GM19043 (cell line): ENCODE data around the gene SERBP1.
"Not testable (repeated sequence)": the region's sequence is repeated elsewhere in the genome, so short reads cannot be mapped to it uniquely, and the experiment has no call there.

Experiments used
- ATAC-seq: cut with Tn5 transposase; IDR thresholded peaks from one replicate; pipeline ENCODE4 v1.9.1; 2021; ENCODE audit warnings: low read depth; ENCODE audit not compliant: unreplicated experiment

SERBP1 gene

GRCh38 chr1:67413101-67413500, 17.1 kb downstream of the SERBP1 start:
- not testable (repeated sequence) for ATAC-seq

GRCh38 chr1:67408148-67408547, 22.1 kb downstream of the SERBP1 start:
- no peak for ATAC-seq

- no peak for ATAC-seq
Measured at GRCh38 chr1:67407498-67407897, 22.7 kb downstream of the SERBP1 start.

GRCh38 chr1:67405473-67406245, 24.5 kb downstream of the SERBP1 start:
- ATAC-seq, result no peak

GRCh38 chr1:67404212-67404620, 26.0 kb downstream of the SERBP1 start:
- ATAC-seq, result no peak

- no peak for ATAC-seq
Measured at GRCh38 chr1:67401443-67401842, 28.8 kb downstream of the SERBP1 start.

GRCh38 chr1:67400029-67400786, 30.0 kb downstream of the SERBP1 start:
- not testable (repeated sequence) for ATAC-seq

GRCh38 chr1:67399199-67399993, 30.8 kb downstream of the SERBP1 start:
- ATAC-seq, result no peak

GRCh38 chr1:67394548-67394947, 35.7 kb downstream of the SERBP1 start:
- ATAC-seq, result no peak

GRCh38 chr1:67393737-67394136, 36.5 kb downstream of the SERBP1 start:
- ATAC-seq, result no peak

GRCh38 chr1:67393240-67393639, 37.0 kb downstream of the SERBP1 start:
- ATAC-seq, result no peak

GRCh38 chr1:67390041-67390887, 39.9 kb downstream of the SERBP1 start:
- ATAC-seq, result no peak

- ATAC-seq, result no peak
Measured at GRCh38 chr1:67383999-67384638, 46.1 kb downstream of the SERBP1 start.

GRCh38 chr1:67382292-67382691, 47.9 kb downstream of the SERBP1 start:
- ATAC-seq, result no peak

GRCh38 chr1:67381154-67381553, 49.0 kb downstream of the SERBP1 start:
- ATAC-seq, result no peak

- no peak for ATAC-seq
Measured at GRCh38 chr1:67377253-67377652, 52.9 kb downstream of the SERBP1 start.

- no peak for ATAC-seq
Measured at GRCh38 chr1:67376381-67376780, 53.8 kb downstream of the SERBP1 start.

- ATAC-seq, result no peak
Measured at GRCh38 chr1:67372898-67373297, 57.3 kb downstream of the SERBP1 start.

GRCh38 chr1:67372136-67372535, 58.1 kb downstream of the SERBP1 start:
- no peak for ATAC-seq

GRCh38 chr1:67371681-67372080, 58.5 kb downstream of the SERBP1 start:
- no peak for ATAC-seq
